ENCODE data around the gene RFTN1.

The RFTN1 gene

GRCh38 chr3:16486201-16486600 lies 27.3 kb downstream of the RFTN1 start:
- no peak for FAIRE-seq

GRCh38 chr3:16485395-16485992 lies 28.0 kb downstream of the RFTN1 start:
- FAIRE-seq: no peak

GRCh38 chr3:16484984-16485383 lies 28.5 kb downstream of the RFTN1 start:
- no peak for FAIRE-seq

GRCh38 chr3:16484216-16484615 lies 29.3 kb downstream of the RFTN1 start:
- peak; percentile 86 for FAIRE-seq

- no peak for FAIRE-seq
These were observed 30.5 kb downstream of the RFTN1 start for GRCh38 chr3:16482770-16483531.

GRCh38 chr3:16482194-16482769 lies 31.2 kb downstream of the RFTN1 start:
- FAIRE-seq: no peak

- no peak for FAIRE-seq
These were observed 32.0 kb downstream of the RFTN1 start for GRCh38 chr3:16481546-16481897.

- FAIRE-seq: peak; percentile 89
These were observed 32.5 kb downstream of the RFTN1 start for GRCh38 chr3:16480861-16481545.

GRCh38 chr3:16478516-16478915 lies 35.0 kb downstream of the RFTN1 start:
- FAIRE-seq: no peak

- no peak for FAIRE-seq
These were observed 36.0 kb downstream of the RFTN1 start for GRCh38 chr3:16477521-16477920.

- FAIRE-seq: no peak
These were observed 36.4 kb downstream of the RFTN1 start for GRCh38 chr3:16477056-16477455.

GRCh38 chr3:16476636-16477035 lies 36.9 kb downstream of the RFTN1 start:
- FAIRE-seq: no peak

- FAIRE-seq: no peak
These were observed 37.7 kb downstream of the RFTN1 start for GRCh38 chr3:16475766-16476165.

- no peak for FAIRE-seq
These were observed 38.6 kb downstream of the RFTN1 start for GRCh38 chr3:16474920-16475319.

GRCh38 chr3:16474216-16474615 lies 39.3 kb downstream of the RFTN1 start:
- no peak for FAIRE-seq

- no peak for FAIRE-seq
These were observed 40.9 kb downstream of the RFTN1 start for GRCh38 chr3:16472593-16472992.

- no peak for FAIRE-seq
These were observed 41.6 kb downstream of the RFTN1 start for GRCh38 chr3:16471897-16472296.

GRCh38 chr3:16470590-16470989 lies 42.9 kb downstream of the RFTN1 start:
- no peak for FAIRE-seq

- no peak for FAIRE-seq
These were observed 45.0 kb downstream of the RFTN1 start for GRCh38 chr3:16468336-16469098.

GRCh38 chr3:16468002-16468335 lies 45.5 kb downstream of the RFTN1 start:
- FAIRE-seq: no peak

GRCh38 chr3:16467393-16467792 lies 46.1 kb downstream of the RFTN1 start:
- no peak for FAIRE-seq

GRCh38 chr3:16466822-16467221 lies 46.7 kb downstream of the RFTN1 start:
- no peak for FAIRE-seq

- FAIRE-seq: no peak
These were observed 48.9 kb downstream of the RFTN1 start for GRCh38 chr3:16464511-16465148.

All from endometrium (tissue), 2 donors.